Vagina (tissue), 2 donors: Measurements from ENCODE around the gene SCN11A.

Source experiments
- CTCF ChIP-seq, 3 experiments: fragments of 450-650 bp in 2 of 3; fragments of 200-600 bp in 1 of 3; sonication (generic) in 1 of 3; IDR thresholded peaks; one replicate each; pipeline ENCODE4 v1.5.1; 2017 to 2019; ENCODE audit warnings: antibody characterized with exemption in 3 of 3, mild to moderate bottlenecking in 2 of 3, moderate library complexity in 2 of 3
- POLR2A ChIP-seq, 2 donors: fragments of 450-650 bp; IDR thresholded peaks; one replicate each; pipeline ENCODE4 v1.6.1; 2017; ENCODE audit warnings: antibody characterized with exemption in 2 of 2, mild to moderate bottlenecking in 2 of 2, moderate library complexity in 2 of 2

GRCh38 chr3:39090922-39091321, 39.2 kb upstream of the SCN11A start:
- TF ChIP-seq CTCF (IDR thresholded peaks at IDR 0.05) = no peak
- TF ChIP-seq POLR2A (IDR thresholded peaks at IDR 0.05) = no peak
